Hematopoietic multipotent progenitor cell treated with erythropoietin and hydrocortisone succinate and interleukin-3 and kit ligand, for 6 days (in vitro differentiated cells): ENCODE measurements around the gene HADHB.

Source experiments
- DNase-seq: peaks from one replicate; pipeline ENCODE4 v3.0.0-alpha.2; 2015

HADHB gene

DNA sequence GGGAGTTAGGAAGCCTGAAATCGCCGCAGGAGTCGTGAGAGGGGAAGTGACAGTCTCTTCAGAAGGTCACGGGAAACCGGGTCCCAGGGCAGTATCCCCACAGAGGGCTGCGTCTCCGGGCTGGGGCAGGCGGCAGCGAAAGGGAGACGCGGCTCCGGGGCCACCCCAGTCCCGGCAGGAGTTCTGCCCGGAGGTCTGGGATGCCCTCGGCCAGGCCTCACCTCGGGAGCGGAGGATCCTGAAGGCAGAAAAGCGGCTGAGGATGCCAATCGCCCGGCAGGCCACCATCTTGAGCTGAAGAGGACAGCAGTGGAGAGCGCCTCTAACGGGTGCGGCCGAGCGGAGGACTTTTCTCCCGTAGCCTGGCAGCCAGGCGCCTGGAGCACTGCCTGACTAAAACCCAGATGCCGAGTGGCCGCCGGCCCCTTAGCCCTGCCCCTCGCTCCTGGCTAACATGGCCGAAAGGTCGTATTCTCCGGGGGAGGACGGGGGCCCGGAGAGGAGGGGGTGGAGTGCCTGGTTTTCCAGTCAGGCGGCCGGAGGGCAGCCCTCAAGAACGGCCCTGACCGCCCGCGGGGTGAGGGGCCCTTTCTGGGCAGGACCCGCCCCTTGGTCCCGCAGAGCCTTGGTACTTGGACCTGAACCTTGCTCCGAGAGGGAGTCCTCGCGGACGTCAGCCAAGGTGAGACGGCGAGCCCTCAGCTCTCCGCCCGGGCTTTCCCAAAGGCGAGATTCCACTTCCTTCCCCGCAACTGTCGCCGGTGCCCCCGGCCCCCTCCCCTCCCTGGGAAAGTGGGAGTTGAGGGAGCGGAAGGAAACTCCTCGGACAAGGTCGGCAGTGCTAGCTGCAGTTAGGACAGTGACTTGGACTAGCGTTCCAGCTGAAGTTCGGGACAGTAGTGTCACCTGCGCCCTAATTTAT, at the start of gene HADHB, which contains the start of gene HADHA:
TSS of gene HADHB (plus strand) at position 631 of the 922 bp plus-strand sequence. CDS start 9,316 bp downstream, outside the sequence.
TSS of gene HADHA (minus strand) at position 324 of the 922 bp plus-strand sequence. CDS start at position 288, 36 bp downstream.
- peak; percentile 95 for DNase-seq

- DNase-seq, result no peak
Observed at GRCh38 chr2:26195040-26195984, 49.4 kb upstream of the HADHB start.

- no peak for DNase-seq
Observed at GRCh38 chr2:26196683-26197418, 47.9 kb upstream of the HADHB start.

GRCh38 chr2:26197516-26197915, 47.2 kb upstream of the HADHB start:
- no peak for DNase-seq

GRCh38 chr2:26202981-26203490, 41.7 kb upstream of the HADHB start:
- DNase-seq, result no peak

DNA sequence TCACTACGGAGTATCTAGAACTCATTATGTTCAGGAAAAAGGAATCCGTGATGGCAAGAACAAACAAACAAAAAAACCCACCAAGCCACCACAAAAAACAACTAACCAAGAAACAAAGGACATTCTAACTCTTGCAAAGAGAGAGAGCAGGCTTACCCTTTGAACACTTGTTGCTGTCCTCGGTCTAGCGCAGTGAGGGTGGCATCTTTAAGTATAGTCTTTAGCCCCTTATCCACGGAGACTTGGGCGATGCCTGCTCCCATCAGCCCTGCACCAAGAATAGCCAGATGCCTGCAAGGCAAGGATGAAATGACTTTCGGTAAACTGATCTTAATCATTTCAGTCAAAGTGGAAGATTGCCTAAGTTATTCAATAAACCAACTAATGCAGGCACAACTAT, 40.8 kb upstream of the HADHB start:
- no peak for DNase-seq

- no peak for DNase-seq
Observed at GRCh38 chr2:26212011-26212410, 32.7 kb upstream of the HADHB start.

DNA sequence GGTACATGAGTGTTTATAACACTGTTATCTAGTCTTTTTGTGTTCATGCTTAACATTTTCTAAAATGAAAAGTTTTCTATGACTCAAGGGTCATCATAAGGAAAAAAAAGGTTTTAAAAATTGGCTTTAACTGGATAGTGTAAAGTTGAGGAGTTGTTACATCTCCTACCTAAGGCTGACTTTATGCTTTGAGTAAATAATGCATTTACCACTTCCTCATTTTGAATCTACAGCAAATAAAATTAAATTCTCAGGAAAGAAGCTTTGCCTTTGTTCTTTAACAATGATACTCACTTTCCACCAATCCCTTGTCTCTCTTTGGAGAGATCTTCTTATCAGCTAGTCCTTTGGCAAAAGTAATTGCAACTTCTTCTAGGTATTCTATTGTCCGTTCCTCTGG, 30.0 kb upstream of the HADHB start:
- DNase-seq, result no peak

GRCh38 chr2:26215833-26216232, 28.9 kb upstream of the HADHB start:
- DNase-seq, result no peak

DNA sequence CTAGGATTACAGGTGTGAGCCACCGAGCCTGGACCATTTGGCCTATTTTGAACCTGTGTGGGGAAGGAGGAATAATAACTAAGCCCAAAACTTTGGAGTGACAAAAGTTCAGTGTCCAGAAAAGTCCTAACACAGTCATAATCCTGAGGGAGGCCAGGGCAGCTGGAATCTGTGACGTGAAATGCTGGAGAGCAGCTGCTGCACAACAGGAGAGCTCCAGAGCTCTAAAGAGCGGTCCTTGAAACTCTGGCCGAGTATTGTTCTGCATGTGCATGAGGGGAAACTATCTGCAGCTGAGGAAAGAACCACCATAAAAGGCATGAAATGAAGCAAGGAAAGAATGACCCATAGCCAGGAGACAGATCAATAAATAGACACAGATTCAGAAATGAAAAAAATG, 28.2 kb upstream of the HADHB start:
- no peak for DNase-seq

GRCh38 chr2:26217720-26218119, 27.0 kb upstream of the HADHB start:
- DNase-seq, result no peak

GRCh38 chr2:26223018-26223417, 21.7 kb upstream of the HADHB start:
- peak; percentile 32 for DNase-seq

GRCh38 chr2:26224095-26224494, 20.6 kb upstream of the HADHB start:
- DNase-seq, result no peak

DNA sequence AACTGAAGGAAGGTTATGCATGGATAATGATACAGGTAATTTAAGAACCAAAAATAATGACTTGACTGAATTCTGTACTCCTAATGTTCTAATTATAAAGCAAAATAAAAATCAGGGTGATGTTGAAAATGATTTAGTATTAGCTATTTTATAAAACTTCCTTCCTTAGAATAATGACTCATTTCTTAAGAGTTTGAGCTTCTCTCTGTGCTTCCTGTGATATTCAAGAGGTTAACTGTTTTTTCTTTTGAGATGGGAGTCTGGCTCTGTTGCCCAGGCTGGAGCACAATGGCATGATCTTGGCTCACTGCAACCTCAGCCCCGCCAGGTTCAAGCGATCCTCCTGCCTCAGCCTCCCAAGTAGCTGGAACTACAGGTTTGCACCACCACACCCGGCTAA, 15.1 kb upstream of the HADHB start:
- no peak for DNase-seq

DNA sequence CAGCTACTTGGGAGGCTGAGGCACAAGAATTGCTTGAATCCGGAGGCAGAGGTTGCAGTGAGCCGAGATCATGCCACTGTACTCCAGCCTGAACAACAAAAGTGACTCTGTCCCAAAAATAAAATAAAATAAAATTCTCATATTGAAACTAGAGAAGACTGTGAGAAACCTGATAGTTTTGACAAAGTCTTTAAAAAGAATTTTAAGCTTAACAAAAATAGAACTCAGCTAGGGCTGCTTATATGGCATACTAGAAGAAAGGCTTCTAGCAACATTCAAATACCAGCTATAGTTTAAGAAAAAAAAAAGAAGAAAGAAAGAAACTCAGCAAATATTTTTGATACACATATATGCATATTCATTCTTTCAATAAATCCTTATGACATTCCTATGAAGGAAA, 13.9 kb upstream of the HADHB start:
- DNase-seq, result no peak

DNA sequence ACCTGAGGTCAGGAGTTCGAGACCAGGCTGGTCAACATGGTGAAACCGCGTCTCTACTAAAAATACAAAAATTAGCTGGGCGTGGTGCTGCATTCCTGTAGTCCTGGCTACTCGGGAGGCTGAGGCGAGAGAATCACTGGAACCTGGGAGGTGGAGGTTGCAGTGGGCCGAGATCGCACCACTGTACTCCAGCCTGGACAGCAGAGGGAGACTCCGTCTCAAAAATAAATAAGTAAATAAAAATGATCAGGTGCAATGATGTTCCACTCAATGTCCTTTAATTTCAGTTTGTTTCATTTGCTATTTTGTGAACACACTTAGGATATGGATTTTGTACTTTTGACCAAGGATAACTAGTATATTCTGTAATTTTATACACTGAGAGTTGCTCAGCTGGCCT, 9.7 kb upstream of the HADHB start:
- peak; percentile 10 for DNase-seq

DNA sequence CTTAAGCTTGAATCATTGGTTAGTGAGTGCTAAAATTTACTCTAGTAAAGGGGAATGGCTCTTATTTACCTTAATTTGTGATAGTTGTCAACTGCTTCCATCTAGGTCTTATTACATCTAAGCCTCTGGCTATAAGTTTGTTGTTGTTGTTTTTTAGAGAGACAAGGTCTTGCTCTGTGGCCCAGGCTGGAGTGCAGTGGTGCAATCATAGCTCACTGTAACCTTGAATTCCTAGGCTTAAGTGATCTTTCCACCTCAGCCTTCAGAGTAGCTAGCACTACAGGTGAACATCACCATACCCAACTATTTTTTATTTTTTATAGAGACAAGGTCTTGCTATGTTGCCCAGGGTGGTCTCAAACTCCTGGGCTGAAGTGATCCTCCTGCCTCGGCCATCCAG, 6.9 kb upstream of the HADHB start:
- no peak for DNase-seq

DNA sequence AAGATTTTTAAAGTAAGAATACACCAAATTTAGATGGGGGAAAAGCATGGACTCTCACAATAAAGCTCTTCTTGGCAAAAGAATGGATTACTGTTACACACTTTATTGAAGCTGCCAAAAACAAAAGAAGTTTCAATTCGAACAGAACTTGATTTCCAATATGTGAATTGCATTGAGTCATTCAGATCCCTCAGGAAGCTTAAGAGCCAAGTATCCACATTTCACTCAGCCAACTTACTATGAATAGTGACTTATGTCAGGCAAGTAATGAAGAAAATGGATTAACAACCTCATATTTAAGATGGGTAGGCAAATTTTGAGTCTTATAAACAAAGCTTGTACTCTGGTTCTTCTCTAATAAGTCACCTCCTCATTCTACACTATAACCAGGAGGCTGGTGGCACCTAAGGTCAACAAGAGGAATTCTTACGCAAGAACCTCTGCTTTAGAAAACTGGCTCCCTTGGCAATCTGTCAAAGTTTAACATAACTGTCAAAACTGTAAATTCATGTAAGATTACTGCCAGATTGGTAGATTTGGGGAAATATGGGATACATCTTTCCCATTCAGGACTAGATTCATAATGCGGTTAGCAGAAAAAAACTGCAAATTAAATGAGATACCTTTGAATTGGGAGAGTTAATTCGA, 6.3 kb upstream of the HADHB start:
- peak; percentile 62 for DNase-seq

DNA sequence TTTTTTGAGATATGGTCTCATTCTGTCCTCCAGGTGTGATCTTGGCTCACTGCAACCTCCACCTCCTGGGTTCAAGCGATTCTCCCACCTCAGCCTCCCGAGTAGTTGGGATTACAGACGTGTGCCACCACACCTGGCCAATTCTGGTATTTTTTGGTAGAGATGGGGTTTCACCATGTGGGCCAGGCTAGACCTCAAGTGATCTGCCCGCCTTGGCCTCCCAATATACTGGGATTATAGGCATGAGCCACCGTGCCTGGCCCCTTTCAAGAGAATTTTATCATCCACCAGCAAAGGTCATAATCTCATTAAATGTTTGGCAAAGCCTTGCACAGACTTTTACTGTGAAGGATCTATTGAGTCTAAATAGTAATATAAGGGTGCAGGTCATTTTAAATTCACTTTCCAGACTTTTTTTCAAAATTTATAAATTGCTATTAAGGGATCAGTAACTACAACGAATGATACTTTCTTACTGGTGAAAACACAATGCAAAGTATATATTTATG, 2.8 kb upstream of the HADHB start:
- DNase-seq, result peak; percentile 18

DNA sequence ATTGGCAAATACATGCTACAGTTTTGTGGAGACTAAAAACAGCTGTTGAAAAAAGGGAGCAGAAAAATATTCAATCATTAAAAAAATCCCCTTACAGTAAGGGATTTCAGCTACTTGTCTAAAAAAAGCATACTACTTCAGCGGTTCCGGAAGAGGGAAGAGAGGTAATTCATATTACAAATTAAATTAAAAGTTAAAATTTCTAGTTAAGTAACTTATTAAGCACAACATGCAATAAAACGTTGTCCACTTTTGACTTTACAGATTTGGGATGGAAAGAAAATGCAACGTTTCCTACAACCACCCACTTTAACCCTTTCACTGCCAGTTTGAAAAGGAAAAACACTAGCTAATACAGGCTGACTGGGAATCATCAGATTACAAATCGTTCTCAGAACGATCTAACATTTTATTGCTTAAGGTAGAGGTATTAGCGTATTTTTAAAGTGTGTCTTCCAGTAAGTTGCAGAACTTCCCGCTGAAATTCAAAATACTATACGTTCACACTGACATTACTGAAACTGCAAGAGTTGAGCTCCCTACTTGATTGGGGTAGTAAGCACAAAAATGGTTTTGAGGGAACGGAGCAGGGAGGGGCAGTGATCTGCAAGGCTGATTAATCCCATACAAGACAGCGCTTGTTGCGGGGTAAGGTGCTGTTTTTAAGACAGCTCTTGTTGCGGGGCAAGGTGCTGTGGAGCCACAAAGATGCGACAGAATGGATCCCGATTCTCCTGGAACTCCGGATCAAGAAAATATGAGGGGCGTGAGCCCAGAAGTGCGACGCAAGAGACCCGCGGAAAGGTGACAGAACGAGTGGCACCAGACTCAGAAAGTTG, 1.1 kb upstream of the HADHB start:
- DNase-seq, result peak; percentile 75

GRCh38 chr2:26245231-26245732, 543 bp downstream of the HADHB start:
- DNase-seq, result peak; percentile 76
